ENCODE data around the gene ACOX1. TPM values are rescaled to one million over a fixed set of nuclear protein-coding genes. Genes with fewer than 3 reads are reported as not detected.

ACOX1 gene
- total and polyA plus RNA-seq, 2 of the 13 experiments (the other 11 are each of a cell fraction or from before 2014, with no cell fraction given): 86.4 to 120 TPM

GRCh38 chr17:75975757-75976174 lies 3.2 kb downstream of the ACOX1 start (continued):
- TF ChIP-seq MLXIP (CRISPR knock-in tag; IDR thresholded peaks at IDR 0.05; ENCODE audit: borderline replicate concordance) (no peak), PAXIP1 (CRISPR knock-in tag; conservative IDR thresholded peaks at IDR 0.05) (no peak), ZNF569 (CRISPR knock-in tag; IDR thresholded peaks at IDR 0.05; ENCODE audit: borderline replicate concordance) (peak; percentile 45; the same call in 1 of the 2 replicates), ZBTB40 (IDR thresholded peaks at IDR 0.05) (0 out of 2 replicates have a peak, but pooled peaks have one; percentile 19), ZBTB40 (CRISPR knock-in tag; IDR thresholded peaks at IDR 0.05) (no peak), ZNF121 (CRISPR knock-in tag; IDR thresholded peaks at IDR 0.05) (no peak), ZNF430 (CRISPR knock-in tag; IDR thresholded peaks at IDR 0.05) (no peak), TAF15 (IDR thresholded peaks at IDR 0.05; ENCODE audit: low read depth, low read length, poor library complexity, severe bottlenecking) (no peak), ONECUT2 (CRISPR knock-in tag; IDR thresholded peaks at IDR 0.05) (peak; percentile 86), TBX3 (IDR thresholded peaks at IDR 0.05; ENCODE audit: borderline replicate concordance) (0 out of 2 replicates have a peak, but pooled peaks have one; percentile 25), ZNF20 (CRISPR knock-in tag; IDR thresholded peaks at IDR 0.05) (peak; percentile 15; the same call in 1 of the 2 replicates), ZIK1 (CRISPR knock-in tag; IDR thresholded peaks at IDR 0.05; ENCODE audit: borderline replicate concordance, low read depth) (no peak), DRAP1 (CRISPR knock-in tag; IDR thresholded peaks at IDR 0.05) (peak; percentile 5), SAP130 (CRISPR knock-in tag; IDR thresholded peaks at IDR 0.05; ENCODE audit: low read depth) (0 out of 2 replicates have a peak, but pooled peaks have one; percentile 37)
